Bone marrow (tissue), 2 donors: ENCODE measurements around the gene HNMT.
"Not testable (repeated sequence)": the region's sequence is repeated elsewhere in the genome, so short reads cannot be mapped to it uniquely, and the experiment has no call there.

ENCODE experiments used
- DNase-seq, 2 donors: peaks; one replicate each; lab custom pipeline; 2025; lab: John Stamatoyannopoulos, UW

The HNMT gene

DNA sequence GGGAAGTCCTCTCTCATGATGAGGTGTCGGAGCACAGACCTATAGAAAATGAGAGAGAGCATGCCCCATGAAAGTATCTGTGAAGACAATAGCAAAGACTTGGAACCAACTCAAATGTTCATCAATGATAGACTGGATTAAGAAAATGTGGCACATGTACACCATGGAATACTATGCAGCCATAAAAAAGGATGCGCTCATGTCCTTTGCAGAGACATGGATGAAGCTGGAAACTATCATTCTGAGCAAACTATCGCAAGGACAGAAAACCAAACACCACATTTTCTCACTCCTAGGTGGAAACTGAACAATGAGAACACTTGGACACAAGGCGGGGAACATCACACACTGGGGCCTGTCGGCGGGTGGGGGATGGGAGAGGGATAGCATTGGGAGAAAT lies 79.3 kb downstream of the HNMT start:
- DNase-seq: not testable (repeated sequence)

DNA sequence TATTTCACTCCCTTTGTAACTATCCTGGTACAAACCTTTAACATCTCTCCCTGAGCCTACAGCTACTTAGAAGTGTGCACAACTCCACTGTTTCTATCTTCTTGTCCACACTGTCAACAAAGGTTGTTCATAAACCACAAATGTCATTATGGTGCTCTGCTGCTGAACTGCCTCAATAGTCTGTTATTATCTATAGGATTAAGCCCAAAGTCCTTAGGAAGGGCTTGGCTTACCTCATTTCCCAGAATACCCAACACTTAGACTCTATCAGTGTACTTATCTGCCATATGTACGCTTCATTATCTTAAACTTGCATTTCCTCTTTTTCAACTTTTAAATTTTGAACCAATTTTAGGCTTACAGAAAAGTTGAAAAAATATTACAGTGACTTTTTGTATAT lies 94.2 kb downstream of the HNMT start:
- no peak for DNase-seq

DNA sequence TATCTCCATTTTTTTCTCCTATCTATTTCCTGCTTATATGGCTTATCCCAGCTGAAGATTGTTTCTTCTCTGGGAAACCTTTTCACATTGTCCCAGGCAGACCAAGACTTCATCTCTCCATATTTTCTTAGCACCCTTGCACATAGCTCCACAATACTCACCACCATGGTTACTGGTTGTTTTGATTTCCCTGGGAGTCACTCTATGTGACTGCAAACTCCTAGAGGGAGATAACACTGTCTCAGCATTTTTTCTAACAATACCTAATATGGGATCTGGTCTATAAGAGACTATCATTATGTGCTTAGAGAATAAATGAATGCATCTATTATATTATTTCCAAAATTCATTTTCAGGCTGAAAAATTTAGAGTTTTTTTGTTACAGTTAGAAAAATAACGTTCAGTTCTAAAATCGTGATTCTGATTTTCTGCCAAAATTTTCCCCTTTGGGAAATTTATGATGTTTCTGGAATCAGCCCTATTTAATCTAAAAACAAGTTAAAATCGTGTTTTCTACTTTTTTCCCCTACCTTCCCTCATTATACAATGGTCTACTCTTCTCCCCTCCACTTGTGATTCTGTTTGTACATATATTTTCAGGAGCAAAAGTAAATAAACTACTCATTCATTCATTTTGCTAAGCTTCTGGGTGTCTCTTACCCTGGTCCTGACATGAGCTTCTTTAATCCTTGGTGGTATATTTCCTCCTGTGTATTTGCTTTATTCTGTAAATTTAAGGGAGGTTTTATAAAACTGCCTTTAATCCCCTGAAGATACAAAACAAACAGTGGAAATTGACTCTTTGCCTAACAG lies 95.4 kb downstream of the HNMT start:
- no peak for DNase-seq

DNA sequence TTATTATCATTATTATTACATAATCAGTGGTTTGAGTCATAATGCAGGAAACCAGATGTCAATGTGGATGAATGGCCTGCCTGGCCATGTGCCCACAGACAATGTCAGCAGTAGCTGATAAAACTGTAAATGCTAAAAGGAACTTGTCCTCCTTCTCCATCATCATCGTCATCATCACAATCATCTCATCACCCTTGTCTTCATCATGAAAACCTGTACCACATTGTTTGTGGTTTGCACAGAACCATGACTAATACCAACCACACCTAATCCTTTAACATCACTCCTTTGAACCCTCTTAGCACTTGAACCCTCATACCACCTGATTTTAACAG lies 96.0 kb downstream of the HNMT start:
- DNase-seq: peak in 1 of 2 donors; percentile 6

DNA sequence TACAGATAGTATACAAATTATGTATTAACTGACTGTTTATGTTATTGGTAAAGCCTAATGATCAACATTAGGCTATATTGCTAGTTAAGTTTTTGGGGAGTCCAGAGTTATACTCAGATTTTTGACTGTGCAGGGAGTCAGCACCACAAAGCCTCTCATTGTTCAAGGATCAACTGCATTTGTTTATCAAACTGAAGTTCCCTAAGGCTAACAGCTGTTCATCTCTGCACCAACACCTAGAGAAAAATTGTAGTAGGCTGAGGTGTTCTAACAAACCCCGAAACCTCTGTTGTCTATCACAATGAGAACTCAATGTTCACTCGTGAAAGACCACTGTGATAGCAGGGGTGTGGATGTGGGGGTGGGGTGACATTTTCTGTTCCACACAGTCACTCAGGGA lies 97.7 kb downstream of the HNMT start:
- DNase-seq: no peak

DNA sequence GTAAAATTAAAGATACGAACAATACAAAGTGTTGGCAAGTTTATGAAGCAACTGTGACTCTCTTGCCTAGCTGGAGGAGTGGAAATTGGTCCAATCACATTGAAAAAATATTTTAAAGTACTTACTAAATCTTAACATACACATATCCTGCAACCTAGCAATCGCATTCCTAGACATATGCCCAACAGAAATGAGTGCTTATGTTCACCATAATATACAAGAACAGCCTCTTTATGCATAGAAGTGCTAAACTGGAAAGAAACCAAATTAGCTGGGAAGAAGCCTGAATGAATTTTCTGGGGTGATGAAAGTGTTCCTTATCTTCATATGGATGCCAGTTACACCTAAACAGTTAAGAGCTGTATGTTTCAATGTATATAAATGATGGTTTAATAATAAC lies 98.9 kb downstream of the HNMT start:
- DNase-seq: no peak
